H1 (cell line): ENCODE data around the gene CASP4. TPM values are rescaled to one million over a fixed set of nuclear protein-coding genes. Genes with fewer than 3 reads are reported as not detected.

Source experiments
- CTCF ChIA-PET: fragments of 300-600 bp; sonication (Branson Sonifier 250); formaldehyde crosslinking; loops from one replicate; lab custom pipeline; 2021; ENCODE audit not compliant: partially characterized antibody; lab: Charles Lee
- POLR2A ChIA-PET: fragments of 300-600 bp; sonication (Branson Sonifier 250); formaldehyde crosslinking; loops from one replicate; lab custom pipeline; 2021; ENCODE audit warnings: inconsistent platforms; ENCODE audit not compliant: partially characterized antibody; lab: Charles Lee
- DNase-seq, 2 experiments: peaks; one replicate each; pipeline versions ENCODE4 v3.0.0 to v3.0.0-alpha.2; 2010 to 2022; ENCODE audit warnings: low spot score in 2 of 2, low read depth in 1 of 2, mixed read lengths in 1 of 2
- FAIRE-seq: peaks from 2 replicates; lab custom pipeline; 2011; peaks lifted over from hg19 to GRCh38; lab: Jason Lieb, UNC
- H2AFZ ChIP-seq: 2 replicates; pipeline ENCODE4 v1.8.1; 2012; ENCODE audit warnings: low read length, inconsistent platforms
- H2AK5ac ChIP-seq: 2 replicates; pipeline ENCODE4 v1.6.1; 2013; ENCODE audit warnings: low read depth, low read length
- H2BK120ac ChIP-seq: replicated peaks from 2 replicates; pipeline ENCODE3; 2013; ENCODE audit warnings: low read depth, low read length, inconsistent platforms
- H2BK12ac ChIP-seq: 2 replicates; pipeline ENCODE4 v1.6.1; 2013; ENCODE audit warnings: low read depth, low read length
- H2BK15ac ChIP-seq: 2 replicates; pipeline ENCODE4 v1.6.1; 2013; ENCODE audit warnings: low read length
- H2BK20ac ChIP-seq: 2 replicates; pipeline ENCODE4 v1.6.1; 2013; ENCODE audit warnings: low read length
- H2BK5ac ChIP-seq: 2 replicates; pipeline ENCODE4 v1.6.1; 2013; ENCODE audit warnings: low read depth, low read length
- H3K14ac ChIP-seq: 2 replicates; pipeline ENCODE4 v1.6.1; 2013; ENCODE audit warnings: inconsistent platforms; ENCODE audit not compliant: insufficient read length
- H3K18ac ChIP-seq: 2 replicates; pipeline ENCODE4 v1.6.1; 2013; ENCODE audit warnings: low read length; ENCODE audit errors: extremely low read depth
- H3K23ac ChIP-seq: 2 replicates; pipeline ENCODE4 v1.6.1; 2013; ENCODE audit warnings: inconsistent platforms; ENCODE audit not compliant: insufficient read length
- H3K23me2 ChIP-seq: 2 replicates; pipeline ENCODE4 v1.6.1; 2013; ENCODE audit warnings: low read depth, low read length
- H3K27ac ChIP-seq: 2 replicates; pipeline ENCODE4 v1.6.1; 2011; ENCODE audit warnings: low read depth, low read length, inconsistent platforms
- H3K27me3 ChIP-seq, 4 experiments: replicated peaks in 1 of 4; 1 replicate in 1 of 4; 2 replicates in 3 of 4; pipeline versions ENCODE4 v1.6.1 to v1.8.1; 2011 to 2013; ENCODE audit warnings: low read length in 3 of 4, mild to moderate bottlenecking in 3 of 4, inconsistent platforms in 2 of 4, mixed read lengths in 2 of 4, moderate library complexity in 1 of 4; ENCODE audit not compliant: control insufficient read depth in 3 of 4, insufficient read depth in 3 of 4; ENCODE audit errors: extremely low read depth in 1 of 4
- H3K36me3 ChIP-seq, 4 experiments: 2 replicates each; pipeline versions ENCODE4 v1.6.1 to v1.8.1; 2011 to 2013; ENCODE audit warnings: mild to moderate bottlenecking in 4 of 4, low read length in 3 of 4, moderate library complexity in 2 of 4, control low read depth in 1 of 4, inconsistent platforms in 1 of 4; ENCODE audit not compliant: insufficient read depth in 4 of 4, control insufficient read depth in 2 of 4
- H3K4ac ChIP-seq: replicated peaks from 2 replicates; pipeline ENCODE3; 2013; ENCODE audit warnings: low read length, low read depth, mixed read lengths, inconsistent platforms; ENCODE audit not compliant: insufficient read length
- H3K4me1 ChIP-seq, 4 experiments: replicated peaks in 1 of 4; 1 replicate in 1 of 4; 2 replicates in 3 of 4; pipeline versions ENCODE4 v1.6.1 to v1.8.1; 2011 to 2013; ENCODE audit warnings: low read length in 3 of 4, inconsistent platforms in 2 of 4, mixed read lengths in 1 of 4; ENCODE audit not compliant: insufficient read depth in 4 of 4, control insufficient read depth in 3 of 4
- H3K4me2 ChIP-seq, 2 experiments: 2 replicates each; pipeline versions ENCODE4 v1.6.1 to v1.8.1; 2011 to 2013; ENCODE audit warnings: low read depth in 2 of 2, low read length in 2 of 2, control low read depth in 1 of 2, inconsistent platforms in 1 of 2, mild to moderate bottlenecking in 1 of 2; ENCODE audit not compliant: insufficient read depth in 1 of 2
- H3K4me3 ChIP-seq, 4 experiments: fragments of 200-600, 300-600 bp in 1 of 4; sonication (generic), shearing (Covaris generic), sonication (Bioruptor Twin) in 1 of 4; 2 replicates each; pipeline versions ENCODE4 v1.5.1 to v1.8.1; 2011 to 2016; ENCODE audit warnings: low read length in 4 of 4, low read depth in 3 of 4, control low read depth in 2 of 4, inconsistent platforms in 2 of 4, mild to moderate bottlenecking in 2 of 4, mixed read lengths in 1 of 4, moderate library complexity in 1 of 4; ENCODE audit not compliant: insufficient read depth in 2 of 4; ENCODE audit errors: extremely low read depth in 1 of 4
- H3K56ac ChIP-seq: replicated peaks from 2 replicates; pipeline ENCODE3; 2013; ENCODE audit warnings: low read depth, mild to moderate bottlenecking, mixed read lengths, low read length, inconsistent platforms; ENCODE audit not compliant: insufficient read length
- H3K79me1 ChIP-seq: 2 replicates; pipeline ENCODE4 v1.6.1; 2013; ENCODE audit warnings: low read depth, low read length, control low read depth
- H3K79me2 ChIP-seq, 2 experiments: 2 replicates each; pipeline versions ENCODE4 v1.6.1 to v1.8.1; 2012 to 2013; ENCODE audit warnings: low read length in 2 of 2, mild to moderate bottlenecking in 2 of 2, inconsistent platforms in 1 of 2; ENCODE audit not compliant: insufficient read depth in 2 of 2, control insufficient read depth in 1 of 2
- H3K9ac ChIP-seq, 4 experiments: replicated peaks in 1 of 4; 1 replicate in 1 of 4; 2 replicates in 3 of 4; pipeline versions ENCODE4 v1.6.1 to v1.8.1; 2011 to 2013; ENCODE audit warnings: low read depth in 3 of 4, low read length in 3 of 4, control low read depth in 2 of 4, mild to moderate bottlenecking in 2 of 4, moderate library complexity in 2 of 4, inconsistent platforms in 1 of 4; ENCODE audit errors: extremely low read depth in 1 of 4
- H3K9me3 ChIP-seq, 2 experiments: 2 replicates each; pipeline versions ENCODE4 v1.6.1 to v1.8.1; 2012 to 2013; ENCODE audit warnings: mild to moderate bottlenecking in 2 of 2, moderate library complexity in 2 of 2, control low read depth in 1 of 2, inconsistent platforms in 1 of 2, low read depth in 1 of 2, low read length in 1 of 2, mixed read lengths in 1 of 2; ENCODE audit not compliant: insufficient read depth in 2 of 2
- H4K20me1 ChIP-seq, 2 experiments: replicated peaks in 1 of 2; 2 replicates each; pipeline versions ENCODE3 to v1.8.1; 2011 to 2013; ENCODE audit warnings: inconsistent platforms in 2 of 2, low read length in 2 of 2, mild to moderate bottlenecking in 1 of 2; ENCODE audit not compliant: insufficient read depth in 2 of 2, control insufficient read depth in 1 of 2
- H4K5ac ChIP-seq: 2 replicates; pipeline ENCODE4 v1.6.1; 2013; ENCODE audit warnings: low read length, low read depth, mixed read lengths, inconsistent platforms; ENCODE audit not compliant: insufficient read length
- H4K8ac ChIP-seq: 2 replicates; pipeline ENCODE4 v1.8.0; 2013; ENCODE audit warnings: mild to moderate bottlenecking, moderate library complexity, low read length, inconsistent platforms; ENCODE audit not compliant: insufficient read depth; ENCODE audit errors: extremely low read depth
- H4K91ac ChIP-seq: replicated peaks from 2 replicates; pipeline ENCODE3; 2013; ENCODE audit warnings: low read length, mixed read lengths, inconsistent platforms; ENCODE audit not compliant: insufficient read length
- ASH2L ChIP-seq: fragments of 200-600, 300-600 bp; sonication (generic); IDR thresholded peaks from one replicate; pipeline ENCODE4 v1.7.1; 2017; ENCODE audit warnings: low read length
- BRCA1 ChIP-seq: IDR thresholded peaks from 2 replicates; pipeline ENCODE4 v1.6.1; 2012; ENCODE audit warnings: low read depth, low read length, improper control_type of control experiment
- CBX8 ChIP-seq: fragments of 300-800, 300-1000 bp; sonication (generic); IDR thresholded peaks from 2 replicates; pipeline ENCODE4 v1.7.1; 2016; ENCODE audit warnings: low read depth, low read length, borderline replicate concordance
- KDM5A ChIP-seq: fragments of 200-600 bp; IDR thresholded peaks from 2 replicates; pipeline ENCODE4 v1.7.1; 2012; ENCODE audit warnings: mild to moderate bottlenecking, low read length, inconsistent platforms, mixed read lengths
- TCF12 ChIP-seq: IDR thresholded peaks from 2 replicates; pipeline ENCODE4 v1.6.1; 2011; ENCODE audit warnings: low read depth, mild to moderate bottlenecking, low read length
- YY1 ChIP-seq: IDR thresholded peaks from 2 replicates; pipeline ENCODE4 v1.6.1; 2011; ENCODE audit warnings: low read depth, mild to moderate bottlenecking, low read length
- WGBS, 2 experiments: shearing (Covaris generic) in 1 of 2; methylation state at CpG; one replicate each; pipeline versions ENCODE4 v1.1.6 to v1.1.7; 2013 to 2015; ENCODE audit warnings: low lambda C conversion rate in 2 of 2, mixed read lengths in 2 of 2, inconsistent platforms in 1 of 2, low coverage in 1 of 2, missing lambda C conversion rate in 1 of 2; ENCODE audit not compliant: insufficient replicate concordance in 2 of 2, insufficient coverage in 1 of 2, insufficient read length in 1 of 2; ENCODE audit errors: extremely low coverage in 1 of 2, missing lambda C conversion rate in 1 of 2; 5-methylcytosine and 5-hydroxymethylcytosine counted together
- polyA plus RNA-seq, 7 experiments: library from polyadenylated mRNA; depleted of rRNA in 3 of 7; stranded (reverse) in 5 of 7; unstranded in 2 of 7; fragments of >200 nt in 5 of 7; fragments of 200-250 nt in 2 of 7; gene quantifications; 1 replicate in 5 of 7; 2 replicates in 1 of 7; 4 replicates in 1 of 7; pipeline versions ENCODE4 v1.2.1 to v1.2.3, GENCODE V29; 2011 to 2013; ENCODE audit warnings: missing spikeins in 2 of 7, mixed read lengths in 2 of 7
- total RNA-seq: library from RNA; stranded (reverse); fragmentation: NEBNext Ultra II Directional; extraction: Animal tissue kit (Norgen Biotek cat#: 25700); gene quantifications from 2 replicates; pipeline ENCODE4 v1.2.1, GENCODE V29; 2021
- TF ChIP-seq, protein P1 (sequence below): IDR thresholded peaks from 2 replicates; pipeline ENCODE4 v1.6.1; 2012; ENCODE audit warnings: inconsistent platforms

The CASP4 gene
- total and polyA plus RNA-seq, 2 of the 8 experiments (the other 6 are each of a cell fraction or from before 2014, with no cell fraction given), result 0.09 TPM; not detected in 1

DNA sequence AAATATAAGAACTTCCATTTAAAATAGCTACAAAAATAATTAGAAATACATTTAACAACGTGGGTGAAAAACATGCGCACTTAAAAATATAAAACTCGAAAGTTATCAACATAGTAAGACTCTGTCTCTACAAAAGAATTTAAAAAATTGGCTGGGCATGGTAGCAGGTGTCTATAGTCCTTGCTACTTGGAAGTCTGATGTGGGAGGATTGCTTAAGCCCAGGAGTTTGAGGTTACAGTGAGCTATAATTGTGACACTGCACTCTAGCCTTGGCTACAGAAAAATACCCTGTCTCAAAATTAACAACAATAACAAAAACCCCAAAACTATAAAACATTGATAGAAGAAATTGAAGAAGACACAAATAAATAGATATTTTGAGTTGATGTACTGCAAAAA, 56.3 kb downstream of the CASP4 start:
- Histone ChIP-seq H3K9me3 (no peaks in the 10 kb centered on the region), H4K20me1 (no peaks in the 10 kb centered on the region), H2BK120ac (no peak overlapping the region), H3K4me3 (no peak overlapping the region), H2AK5ac (no peak overlapping the region), H3K36me3 (no peaks in the 10 kb centered on the region), H2BK5ac (no peak overlapping the region), H3K27ac (no peak overlapping the region), H2AFZ (no peak overlapping the region), H3K4ac (no peak overlapping the region), H3K23me2 (no peaks in the 10 kb centered on the region), H3K56ac (no peak overlapping the region), H3K23ac (no peak overlapping the region), H3K4me2 (no peak overlapping the region), H3K4me1 (no peaks in the 10 kb centered on the region), H3K79me1 (no peaks in the 10 kb centered on the region), H3K9ac (no peak overlapping the region), H4K91ac (no peak overlapping the region), H2BK15ac (no peak overlapping the region), H4K5ac (no peak overlapping the region), H3K27me3 (no peaks in the 10 kb centered on the region), H3K18ac (no peak overlapping the region), H2BK12ac (no peak overlapping the region), H4K8ac (no peak overlapping the region), H3K14ac (no peak overlapping the region), H3K79me2 (no peaks in the 10 kb centered on the region), H2BK20ac (no peak overlapping the region)
- POLR2A ChIA-PET, result no interaction called here
- no peak for FAIRE-seq
- CTCF ChIA-PET, result no interaction called here
- no peak for DNase-seq
- WGBS, 2 experiments, result 88% methylated on average over 3 of the region's 3 CpGs; no CpG with 5 or more reads in 1 of the 2 experiments
- TF ChIP-seq BRCA1 (no peak), ASH2L (no peak), KDM5A (no peak), CBX8 (no peak), TCF12 (no peak), YY1 (no peak)
- TF ChIP-seq, protein P1, sequence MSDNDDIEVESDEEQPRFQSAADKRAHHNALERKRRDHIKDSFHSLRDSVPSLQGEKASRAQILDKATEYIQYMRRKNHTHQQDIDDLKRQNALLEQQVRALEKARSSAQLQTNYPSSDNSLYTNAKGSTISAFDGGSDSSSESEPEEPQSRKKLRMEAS, result no peak
